Liver (tissue), 9 donors: ENCODE measurements around the gene TTLL5. TPM values are rescaled to one million over a fixed set of nuclear protein-coding genes. Genes with fewer than 3 reads are reported as not detected.
A peak's percentile ranks its signal among the peaks of the same experiment; 100 is the strongest.

Experiments used
- DNase-seq: peaks from one replicate; pipeline ENCODE4 v3.0.0-alpha.2; 2017; ENCODE audit warnings: low spot score
- H3K27ac ChIP-seq, 2 donors: one replicate each; pipeline ENCODE4 v1.7.0; 2013; ENCODE audit warnings: inconsistent platforms in 2 of 2, low read length in 2 of 2, control low read depth in 1 of 2, low read depth in 1 of 2, mild to moderate bottlenecking in 1 of 2
- H3K27me3 ChIP-seq, 4 donors: one replicate each; pipeline versions ENCODE4 v1.6.1 to v1.7.0; 2013; ENCODE audit warnings: low read length in 3 of 4, inconsistent platforms in 1 of 4, mild to moderate bottlenecking in 1 of 4, moderate library complexity in 1 of 4; ENCODE audit not compliant: control insufficient read depth in 4 of 4, insufficient read depth in 4 of 4
- H3K36me3 ChIP-seq, 4 donors: one replicate each; pipeline versions ENCODE4 v1.6.1 to v1.7.0; 2013; ENCODE audit warnings: low read length in 3 of 4, mild to moderate bottlenecking in 3 of 4, low read depth in 1 of 4, moderate library complexity in 1 of 4; ENCODE audit not compliant: control insufficient read depth in 4 of 4, insufficient read depth in 3 of 4
- H3K4me1 ChIP-seq, 4 donors: one replicate each; pipeline versions ENCODE4 v1.6.1 to v1.7.0; 2013; ENCODE audit warnings: low read length in 3 of 4, mild to moderate bottlenecking in 3 of 4, moderate library complexity in 1 of 4; ENCODE audit not compliant: control insufficient read depth in 4 of 4, insufficient read depth in 4 of 4
- H3K4me3 ChIP-seq, 3 donors: one replicate each; pipeline versions ENCODE4 v1.6.1 to v1.7.0; 2013; ENCODE audit warnings: low read length in 3 of 3, control low read depth in 1 of 3, low read depth in 1 of 3, mild to moderate bottlenecking in 1 of 3
- H3K9ac ChIP-seq, 2 donors: one replicate each; pipeline ENCODE4 v1.7.0; 2013; ENCODE audit warnings: low read length in 2 of 2, mild to moderate bottlenecking in 2 of 2, moderate library complexity in 2 of 2, control low read depth in 1 of 2, low read depth in 1 of 2
- H3K9me3 ChIP-seq, 4 donors: one replicate each; pipeline versions ENCODE4 v1.6.1 to v1.7.0; 2013; ENCODE audit warnings: low read length in 3 of 4; ENCODE audit not compliant: control insufficient read depth in 4 of 4
- FOXA1 ChIP-seq: IDR thresholded peaks from 2 replicates; pipeline ENCODE4 v1.6.1; 2016; ENCODE audit warnings: antibody characterized with exemption
- FOXA2 ChIP-seq: IDR thresholded peaks from 2 replicates; pipeline ENCODE4 v1.6.1; 2016; ENCODE audit warnings: antibody characterized with exemption
- HNF4G ChIP-seq: IDR thresholded peaks from 2 replicates; pipeline ENCODE4 v1.6.1; 2016; ENCODE audit warnings: antibody characterized with exemption
- NR2F2 ChIP-seq: IDR thresholded peaks from 2 replicates; pipeline ENCODE4 v1.6.1; 2016; ENCODE audit warnings: antibody characterized with exemption
- REST ChIP-seq: IDR thresholded peaks from 2 replicates; pipeline ENCODE4 v1.6.1; 2016; ENCODE audit warnings: antibody characterized with exemption, mild to moderate bottlenecking
- RXRA ChIP-seq, 2 donors: IDR thresholded peaks; 2 replicates each; pipeline ENCODE4 v1.6.1; 2017 to 2018; ENCODE audit warnings: antibody characterized with exemption in 2 of 2, mild to moderate bottlenecking in 1 of 2
- SP1 ChIP-seq: IDR thresholded peaks from 2 replicates; pipeline ENCODE4 v1.6.1; 2018; ENCODE audit warnings: antibody characterized with exemption, mild to moderate bottlenecking
- TAF1 ChIP-seq: conservative IDR thresholded peaks from 2 replicates; pipeline ENCODE4 v1.6.1; 2016; ENCODE audit warnings: antibody characterized with exemption, mild to moderate bottlenecking
- YY1 ChIP-seq: IDR thresholded peaks from 2 replicates; pipeline ENCODE4 v1.6.1; 2016; ENCODE audit warnings: antibody characterized with exemption, mild to moderate bottlenecking
- ZBTB33 ChIP-seq: IDR thresholded peaks from 2 replicates; pipeline ENCODE4 v1.6.1; 2016; ENCODE audit warnings: antibody characterized with exemption
- WGBS: extraction: QIAGEN DNeasy Blood & Tissue Kit; methylation state at CpG from one replicate; pipeline ENCODE4 v1.1.7; 2013; 5-methylcytosine and 5-hydroxymethylcytosine counted together
- polyA plus RNA-seq, 2 donors: library from polyadenylated mRNA; stranded (reverse) in 1 of 2; unstranded in 1 of 2; fragments of 200-250 nt in 1 of 2; fragments of >200 nt in 1 of 2; fragmentation: Nextera tagmentation in 1 of 2; extraction: Ambion mirVana in 1 of 2; gene quantifications; one replicate each; pipeline versions ENCODE4 v1.2.1 to v1.2.3, GENCODE V29; 2013 to 2015
- total RNA-seq, 2 donors: library from RNA; depleted of rRNA; stranded (reverse); fragments of >200 nt; gene quantifications; one replicate each; pipeline ENCODE4 v1.2.3, GENCODE V29; 2014
- TF ChIP-seq, protein P1 (sequence below): IDR thresholded peaks from 2 replicates; pipeline ENCODE4 v1.6.1; 2016; ENCODE audit warnings: antibody characterized with exemption
- donor health status: healthy.
- donor health status: healthy.
- donor health status: healthy.
- donor health status: healthy.
- donor health status: healthy.

The TTLL5 gene
- total and polyA plus RNA-seq, 4 donors = 4.3 to 14.2 (median 9.8) TPM

DNA sequence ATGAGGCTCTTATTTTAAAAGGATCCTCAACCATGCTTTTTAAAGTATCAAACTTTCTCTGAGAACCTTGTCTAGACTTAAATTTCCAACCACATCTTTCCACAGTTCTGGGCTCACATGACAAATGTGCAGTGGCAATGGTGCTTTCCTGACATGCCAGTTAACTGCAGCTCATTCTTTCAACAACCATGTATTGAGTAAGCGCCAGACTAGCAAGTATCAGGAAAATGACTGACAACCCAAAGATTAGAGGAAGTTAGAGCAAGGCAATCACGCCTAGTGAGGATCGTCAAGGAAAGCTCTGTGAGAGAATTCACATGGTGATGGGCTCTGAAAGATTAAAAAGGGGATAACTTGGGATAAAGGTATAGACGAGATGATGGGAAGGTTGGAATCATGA, 46.9 kb upstream of the TTLL5 start (continued):
- TF ChIP-seq REST (no peak), TAF1 (no peak), NR2F2 (no peak), YY1 (no peak), FOXA2 (no peak)
- TF ChIP-seq, protein P1, sequence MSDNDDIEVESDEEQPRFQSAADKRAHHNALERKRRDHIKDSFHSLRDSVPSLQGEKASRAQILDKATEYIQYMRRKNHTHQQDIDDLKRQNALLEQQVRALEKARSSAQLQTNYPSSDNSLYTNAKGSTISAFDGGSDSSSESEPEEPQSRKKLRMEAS = no peak

- Histone ChIP-seq H3K27ac (no peak overlapping the region), H3K36me3 (no peaks in the 10 kb centered on the region), H3K9me3 (no peaks in the 10 kb centered on the region), H3K4me3 (no peak overlapping the region), H3K4me1 (peaks cover under 1 to 11% (median 7%) of the 10 kb centered on the region in 4 donors), H3K27me3 (no peaks in the 10 kb centered on the region), H3K9ac (no peak overlapping the region)
- WGBS = 82% methylated on average over 4 of the region's 4 CpGs
- DNase-seq = no peak
- TF ChIP-seq ZBTB33 (no peak), REST (no peak), FOXA1 (no peak)
These were observed 45.8 kb upstream of the TTLL5 start for GRCh38 chr14:75615200-75615599.

DNA sequence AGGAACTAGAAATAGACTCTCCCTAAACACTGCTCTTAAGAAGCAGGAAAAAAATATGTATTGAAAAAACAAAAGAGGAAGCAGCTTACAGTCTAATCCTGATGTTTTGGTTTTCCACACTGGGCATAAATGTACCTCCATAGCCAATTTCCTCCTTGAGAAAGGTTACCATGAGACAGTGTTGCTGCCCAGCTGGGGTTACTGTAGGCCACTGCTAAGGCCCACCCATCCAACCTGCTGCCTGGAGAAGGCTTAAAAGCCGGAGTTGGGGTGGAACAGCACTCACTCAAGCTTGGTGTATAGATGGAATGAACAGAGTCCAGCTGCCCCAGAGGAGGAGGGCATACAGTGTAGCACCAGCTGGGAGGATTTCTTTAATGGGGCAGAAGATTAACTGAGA, 41.5 kb upstream of the TTLL5 start:
- Histone ChIP-seq H3K9me3 (no peaks in the 10 kb centered on the region), H3K4me3 (no peak overlapping the region), H3K36me3 (no peaks in the 10 kb centered on the region), H3K4me1 (peaks cover 14 to 34% (median 24%) of the 10 kb centered on the region in 4 donors), H3K9ac (no peak overlapping the region), H3K27me3 (no peaks in the 10 kb centered on the region), H3K27ac (peak overlapping the region in 1 of 2 donors; percentile 37)
- no peak for DNase-seq
- WGBS = 80% methylated on average over 1 of the region's 1 CpG
- TF ChIP-seq, protein P1 = no peak
- TF ChIP-seq SP1 (peak; percentile 9), RXRA (IDR thresholded peaks at IDR 0.05) (peak; percentile 19 to 49), NR2F2 (no peak), HNF4G (no peak)
